Measurements from ENCODE around the gene NKD1. TPM values are rescaled to one million over a fixed set of nuclear protein-coding genes. Genes with fewer than 3 reads are reported as not detected.

The NKD1 gene
- total and polyA plus RNA-seq, 2 donors from 2014 or later = 1.1 to 9.9 TPM

GRCh38 chr16:50667497-50668367 lies 119.5 kb downstream of the NKD1 start:
- Histone ChIP-seq H3K27ac (ENCODE audit: low read depth in 2 of 2, low read length in 2 of 2) (no peak overlapping the region), H3K4me1 (ENCODE audit: control insufficient read depth in 2 of 3, insufficient read depth in 2 of 3, low read depth in 1 of 3, low read length in 3 of 3) (peaks cover 0 to 4% (median 0%) of the 10 kb centered on the region in 3 donors), H3K9me3 (ENCODE audit: control insufficient read depth in 2 of 3, insufficient read depth in 1 of 3, low read length in 3 of 3) (peaks cover 0 to 23% (median 8%) of the 10 kb centered on the region in 3 donors), H3K4me3 (ENCODE audit: low read length in 3 of 3) (no peak overlapping the region), H3K27me3 (ENCODE audit: control insufficient read depth, insufficient read depth, low read length) (no peaks in the 10 kb centered on the region), H3K9ac (ENCODE audit: low read length in 3 of 3) (no peak overlapping the region), H3K36me3 (ENCODE audit: control insufficient read depth in 2 of 3, insufficient read depth in 3 of 3, low read length in 3 of 3) (no peaks in the 10 kb centered on the region)
- DNase-seq (no peak), FAIRE-seq (no peak)
- no peak for TF ChIP-seq CTCF (IDR thresholded peaks at IDR 0.05; ENCODE audit: borderline replicate concordance, extremely low read depth, insufficient read depth)
- intact Hi-C loops (cut with DNase I) = no loop called here

DNA sequence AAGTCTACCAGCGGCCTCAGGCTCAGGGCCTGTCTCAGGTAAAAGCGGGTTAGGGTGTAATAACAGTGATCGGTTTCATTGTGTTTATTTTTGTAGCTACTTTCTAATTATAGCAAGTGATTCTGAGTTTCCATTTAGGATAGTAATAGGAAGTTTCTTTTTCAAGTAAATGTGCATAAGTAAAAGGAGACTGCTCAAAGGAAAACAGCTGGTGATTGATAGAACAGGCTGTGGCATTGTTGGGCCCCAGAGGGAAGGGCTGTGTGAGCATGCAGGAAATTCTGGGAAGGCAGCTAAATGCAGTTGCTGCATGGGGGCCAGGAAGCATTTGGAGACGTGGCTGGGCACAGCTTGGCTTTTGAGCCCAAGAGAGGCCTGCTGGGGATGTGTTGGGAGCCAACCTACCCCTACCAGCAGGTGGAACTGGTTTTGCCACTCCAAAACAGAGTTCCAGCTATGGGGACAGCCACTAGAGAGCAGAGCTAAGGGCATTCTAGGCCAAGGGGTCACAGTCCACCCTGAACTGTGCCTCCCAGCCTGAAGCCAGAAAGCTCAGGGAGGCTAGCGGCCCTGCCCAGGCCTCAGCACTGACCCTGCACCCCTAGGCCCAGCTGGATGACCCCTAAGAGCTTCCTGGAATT lies 120.3 kb downstream of the NKD1 start:
- Histone ChIP-seq H3K36me3 (ENCODE audit: control insufficient read depth in 2 of 3, insufficient read depth in 3 of 3, low read length in 3 of 3) (no peaks in the 10 kb centered on the region), H3K4me3 (ENCODE audit: low read length in 3 of 3) (no peak overlapping the region), H3K27ac (ENCODE audit: low read depth in 2 of 2, low read length in 2 of 2) (no peak overlapping the region), H3K27me3 (ENCODE audit: control insufficient read depth, insufficient read depth, low read length) (no peaks in the 10 kb centered on the region), H3K4me1 (ENCODE audit: control insufficient read depth in 2 of 3, insufficient read depth in 2 of 3, low read depth in 1 of 3, low read length in 3 of 3) (peaks cover 0 to 4% (median 0%) of the 10 kb centered on the region in 3 donors), H3K9ac (ENCODE audit: low read length in 3 of 3) (no peak overlapping the region), H3K9me3 (ENCODE audit: control insufficient read depth in 2 of 3, insufficient read depth in 1 of 3, low read length in 3 of 3) (peaks cover 0 to 23% (median 8%) of the 10 kb centered on the region in 3 donors)
- TF ChIP-seq CTCF (IDR thresholded peaks at IDR 0.05; ENCODE audit: borderline replicate concordance, extremely low read depth, insufficient read depth) = no peak
- FAIRE-seq (no peak), DNase-seq (peak in 2 of 5 donors; percentile 48 to 56)
- intact Hi-C loops (cut with DNase I) = no loop called here

GRCh38 chr16:50669741-50670140 lies 121.5 kb downstream of the NKD1 start:
- FAIRE-seq = no peak
- peaks cover 0 to 4% (median 0%) of the 10 kb centered on the region in 3 donors for H3K4me1 ChIP-seq (ENCODE audit: control insufficient read depth in 2 of 3, insufficient read depth in 2 of 3, low read depth in 1 of 3, low read length in 3 of 3)
- no peak for TF ChIP-seq CTCF (IDR thresholded peaks at IDR 0.05; ENCODE audit: borderline replicate concordance, extremely low read depth, insufficient read depth)
- H3K9ac ChIP-seq (ENCODE audit: low read length in 3 of 3) = no peak overlapping the region
- H3K36me3 ChIP-seq (ENCODE audit: control insufficient read depth in 2 of 3, insufficient read depth in 3 of 3, low read length in 3 of 3) = no peaks in the 10 kb centered on the region
- H3K27ac ChIP-seq (ENCODE audit: low read depth in 2 of 2, low read length in 2 of 2) = no peak overlapping the region
- peaks cover 0 to 18% (median 8%) of the 10 kb centered on the region in 3 donors for H3K9me3 ChIP-seq (ENCODE audit: control insufficient read depth in 2 of 3, insufficient read depth in 1 of 3, low read length in 3 of 3)
- intact Hi-C loops (cut with DNase I) = no loop called here
- H3K4me3 ChIP-seq (ENCODE audit: low read length in 3 of 3) = no peak overlapping the region
- H3K27me3 ChIP-seq (ENCODE audit: control insufficient read depth, insufficient read depth, low read length) = no peaks in the 10 kb centered on the region
- DNase-seq = peak in 1 of 5 donors; percentile 26

All from kidney (tissue), 14 donors.